SK-N-MC (cell line): ENCODE data around the gene ZGRF1.

Experiments
- EZH2 ChIP-seq: fragments of 200-600 bp; sonication (generic); IDR thresholded peaks from one replicate; pipeline ENCODE4 v1.6.1; 2017; ENCODE audit warnings: antibody characterized with exemption
- FOXP2 ChIP-seq: optimal IDR thresholded peaks from 2 replicates; pipeline ENCODE3; 2011; ENCODE audit warnings: mild to moderate bottlenecking, moderate library complexity; ENCODE audit not compliant: insufficient read depth; ENCODE audit errors: extremely low read length, control extremely low read depth
- POLR2AphosphoS5 ChIP-seq: IDR thresholded peaks from 2 replicates; pipeline ENCODE4 v1.6.1; 2012; ENCODE audit warnings: mild to moderate bottlenecking, low read depth, low read length, borderline replicate concordance

- TF ChIP-seq EZH2 (no peak), POLR2AphosphoS5 (no peak), FOXP2 (no peak)
These were observed 121.3 kb downstream of the ZGRF1 start for GRCh38 chr4:112515198-112516065.
